T47D (cell line): ENCODE measurements around the gene LIMD2.
"Not testable (repeated sequence)": the region's sequence is repeated elsewhere in the genome, so short reads cannot be mapped to it uniquely, and the experiment has no call there.

Experiments
- DNase-seq, 2 experiments: peaks; one replicate each; pipeline versions ENCODE4 v3.0.0 to v3.0.0-alpha.2; 2011 to 2012; ENCODE audit warnings: low read depth in 1 of 2, low spot score in 1 of 2
- JUND ChIP-seq: IDR thresholded peaks from 2 replicates; pipeline ENCODE4 v1.6.1; 2012; ENCODE audit warnings: low read depth
- in situ Hi-C: cut with HindIII; loops from 2 replicates; pipeline ENCODE4 v1.10.0; 2016; ENCODE audit warnings: low sequenced_read_pairs, low pct_unique_long_range_greater_than_20kb

LIMD2 gene

GRCh38 chr17:63699638-63700527 lies at the start of gene LIMD2:
Gene LIMD2 (minus strand): TSS chr17:63700125. CDS start chr17:63699298, 827 bp downstream.
- DNase-seq, result no peak
- TF ChIP-seq JUND, result no peak
- in situ Hi-C loops, result no loop called here

GRCh38 chr17:63741408-63742173 lies 41.7 kb upstream of the LIMD2 start, which contains the start of gene STRADA:
Gene STRADA (minus strand): TSS chr17:63741799. CDS start chr17:63728369, 13,430 bp downstream.
- in situ Hi-C loops, result no loop called here
- peak; percentile 91 to 100 for DNase-seq
- TF ChIP-seq JUND, result no peak

GRCh38 chr17:63741143-63741407 lies 41.1 kb upstream of the LIMD2 start:
- DNase-seq, result peak in 1 of 2 experiments; percentile 23
- TF ChIP-seq JUND, result no peak
- in situ Hi-C loops, result no loop called here

- no peak for TF ChIP-seq JUND
- peak; percentile 21 to 53 for DNase-seq
- in situ Hi-C loops, result no loop called here
Observed at GRCh38 chr17:63740464-63741142, 40.7 kb upstream of the LIMD2 start.

GRCh38 chr17:63735691-63736090 lies 35.8 kb upstream of the LIMD2 start:
- TF ChIP-seq JUND, result no peak
- DNase-seq, result no peak
- in situ Hi-C loops, result no loop called here

- no peak for DNase-seq
- no peak for TF ChIP-seq JUND
- in situ Hi-C loops, result no loop called here
Observed at GRCh38 chr17:63722403-63722802, 22.5 kb upstream of the LIMD2 start.

- in situ Hi-C loops, DNase-seq: not testable (repeated sequence)
Observed at GRCh38 chr17:63720194-63720593, 20.3 kb upstream of the LIMD2 start.

- TF ChIP-seq JUND, result no peak
- in situ Hi-C loops, result no loop called here
- no peak for DNase-seq
Observed at GRCh38 chr17:63718988-63719387, 19.1 kb upstream of the LIMD2 start.

GRCh38 chr17:63716426-63716825 lies 16.5 kb upstream of the LIMD2 start:
- in situ Hi-C loops, result no loop called here
- TF ChIP-seq JUND, result no peak
- no peak for DNase-seq

- DNase-seq, result no peak
- in situ Hi-C loops, result no loop called here
- TF ChIP-seq JUND, result no peak
Observed at GRCh38 chr17:63714550-63715277, 14.8 kb upstream of the LIMD2 start.

- in situ Hi-C loops, result no loop called here
- TF ChIP-seq JUND, result no peak
- no peak for DNase-seq
Observed at GRCh38 chr17:63709110-63709509, 9.2 kb upstream of the LIMD2 start.

GRCh38 chr17:63707151-63707550 lies 7.2 kb upstream of the LIMD2 start:
- no peak for DNase-seq
- TF ChIP-seq JUND, result no peak
- in situ Hi-C loops, result no loop called here
